ENCODE measurements around the gene NUP210. TPM values are rescaled to one million over a fixed set of nuclear protein-coding genes. Genes with fewer than 3 reads are reported as not detected.

The NUP210 gene
- total and polyA plus RNA-seq, 7 donors: under 0.01 to 26.4 (median 2.1) TPM

DNA sequence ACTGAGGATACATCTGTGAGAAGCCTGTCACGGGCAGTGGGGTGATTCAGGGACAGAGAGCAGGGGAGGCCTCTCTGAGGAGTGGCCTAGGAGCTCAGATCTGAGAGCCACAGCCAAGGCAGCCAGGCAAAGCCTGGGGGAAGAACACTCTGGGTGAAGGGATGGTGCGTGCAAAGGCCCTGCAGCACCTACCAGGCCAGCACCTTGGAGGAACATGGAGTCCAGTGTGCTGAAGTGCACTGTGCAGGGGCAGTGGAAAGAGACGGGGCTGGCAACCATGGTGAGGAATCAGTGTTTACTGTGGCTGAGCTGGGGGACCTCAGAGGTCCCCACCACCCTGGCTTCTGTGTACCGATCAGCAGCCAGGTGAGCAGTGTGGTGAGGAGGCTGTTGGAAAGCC, 48.0 kb downstream of the NUP210 start:
- no peak overlapping the region for H3K4me3 ChIP-seq
- DNase-seq: no peak
- H3K27me3 ChIP-seq: no peaks in the 10 kb centered on the region
- no peaks in the 10 kb centered on the region for H3K4me1 ChIP-seq
- TF ChIP-seq, protein P1, sequence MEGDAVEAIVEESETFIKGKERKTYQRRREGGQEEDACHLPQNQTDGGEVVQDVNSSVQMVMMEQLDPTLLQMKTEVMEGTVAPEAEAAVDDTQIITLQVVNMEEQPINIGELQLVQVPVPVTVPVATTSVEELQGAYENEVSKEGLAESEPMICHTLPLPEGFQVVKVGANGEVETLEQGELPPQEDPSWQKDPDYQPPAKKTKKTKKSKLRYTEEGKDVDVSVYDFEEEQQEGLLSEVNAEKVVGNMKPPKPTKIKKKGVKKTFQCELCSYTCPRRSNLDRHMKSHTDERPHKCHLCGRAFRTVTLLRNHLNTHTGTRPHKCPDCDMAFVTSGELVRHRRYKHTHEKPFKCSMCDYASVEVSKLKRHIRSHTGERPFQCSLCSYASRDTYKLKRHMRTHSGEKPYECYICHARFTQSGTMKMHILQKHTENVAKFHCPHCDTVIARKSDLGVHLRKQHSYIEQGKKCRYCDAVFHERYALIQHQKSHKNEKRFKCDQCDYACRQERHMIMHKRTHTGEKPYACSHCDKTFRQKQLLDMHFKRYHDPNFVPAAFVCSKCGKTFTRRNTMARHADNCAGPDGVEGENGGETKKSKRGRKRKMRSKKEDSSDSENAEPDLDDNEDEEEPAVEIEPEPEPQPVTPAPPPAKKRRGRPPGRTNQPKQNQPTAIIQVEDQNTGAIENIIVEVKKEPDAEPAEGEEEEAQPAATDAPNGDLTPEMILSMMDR (IDR thresholded peaks at IDR 0.05): no peak
- TF ChIP-seq POLR2AphosphoS5 (IDR thresholded peaks at IDR 0.05): no peak
- TF ChIP-seq POLR2A (IDR thresholded peaks at IDR 0.05): no peak
- no peak for TF ChIP-seq EP300 (IDR thresholded peaks at IDR 0.05)
- whole genome bisulfite sequencing, 2 donors: 81 to 92% methylated on average over 4 of the region's 4 CpGs
- intact Hi-C loops (cut with DNase I): no loop called here
- H3K9me3 ChIP-seq: no peaks in the 10 kb centered on the region
- H3K27ac ChIP-seq: no peak overlapping the region
- H3K36me3 ChIP-seq: peaks cover 0 to 35% (median 0%) of the 10 kb centered on the region in 4 donors

DNA sequence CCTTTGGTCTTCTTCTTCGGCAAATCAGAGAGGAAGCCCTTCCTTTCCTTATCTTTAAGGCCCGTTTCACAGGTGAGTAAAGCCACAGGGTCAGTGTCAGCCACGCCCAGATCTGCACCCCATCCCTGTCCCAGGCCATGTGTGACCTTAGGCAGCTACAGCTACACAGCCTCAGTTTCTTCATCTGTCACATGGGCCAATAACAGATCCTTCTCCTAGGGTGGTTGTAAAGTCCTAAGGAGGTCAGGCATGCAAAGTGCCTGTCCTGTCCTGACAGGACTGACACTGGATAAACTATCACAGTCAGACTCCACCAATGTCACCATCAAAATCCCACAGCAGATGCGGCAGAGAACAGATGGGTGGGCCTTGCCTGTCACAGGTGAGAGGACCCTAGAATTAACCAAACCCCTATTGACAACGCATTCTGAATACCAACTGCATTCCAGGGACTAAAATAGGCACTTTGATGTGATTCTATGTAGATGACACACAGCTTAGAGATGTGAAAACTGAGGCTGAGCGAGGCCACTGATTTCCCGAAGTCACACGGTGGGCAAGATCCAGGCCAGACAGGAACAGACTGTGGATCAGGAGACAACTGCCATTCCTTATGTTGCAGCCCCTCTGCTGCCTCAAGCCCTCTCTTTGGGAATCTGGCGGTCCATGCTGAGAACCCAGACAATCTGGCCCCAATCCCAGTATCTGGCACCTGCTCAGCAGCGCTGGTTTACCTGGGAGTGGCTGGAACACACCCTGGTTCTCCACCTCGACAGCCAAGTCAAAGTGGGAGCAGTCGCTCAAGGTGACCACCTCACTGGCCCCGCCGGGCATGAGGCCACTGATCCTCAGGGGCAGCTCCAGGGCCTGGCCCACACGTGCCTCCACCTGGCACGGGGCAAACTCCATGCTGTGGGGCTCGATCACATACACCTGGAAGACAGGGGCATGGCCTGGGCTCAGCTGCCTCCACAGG, 48.7 kb downstream of the NUP210 start:
- WGBS, 2 donors: 56 to 88% methylated on average over 17 of the region's 17 CpGs

DNA sequence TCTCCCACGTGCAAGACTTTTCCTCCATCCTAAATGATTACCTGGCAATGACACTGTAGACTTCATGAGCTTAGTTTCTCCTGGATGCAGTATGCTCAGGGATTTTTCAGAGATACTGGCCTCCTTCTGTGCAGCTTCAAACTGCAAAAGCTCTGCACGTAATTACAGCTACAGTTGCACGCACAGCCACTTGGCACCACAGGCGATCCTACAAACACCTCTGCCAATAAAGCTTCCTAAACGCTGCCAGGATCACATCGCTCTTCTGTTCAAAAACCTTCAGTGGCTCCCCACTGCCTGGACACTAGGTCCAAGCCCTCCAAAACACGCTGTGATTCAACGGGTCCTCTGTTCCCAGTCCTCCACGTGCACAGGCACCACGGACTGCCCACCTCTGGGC, 49.5 kb downstream of the NUP210 start:
- peaks cover 0 to 33% (median 0%) of the 10 kb centered on the region in 4 donors for H3K36me3 ChIP-seq
- H3K4me1 ChIP-seq: no peaks in the 10 kb centered on the region
- intact Hi-C loops (cut with DNase I): no loop called here
- no peaks in the 10 kb centered on the region for H3K9me3 ChIP-seq
- no peak overlapping the region for H3K4me3 ChIP-seq
- TF ChIP-seq EP300 (IDR thresholded peaks at IDR 0.05): no peak
- TF ChIP-seq POLR2AphosphoS5 (IDR thresholded peaks at IDR 0.05): no peak
- no peak for TF ChIP-seq POLR2A (IDR thresholded peaks at IDR 0.05)
- TF ChIP-seq, protein P1 (IDR thresholded peaks at IDR 0.05): no peak
- 89 to 90% methylated on average over 10 of the region's 10 CpGs for WGBS, 2 donors
- DNase-seq: no peak
- H3K27me3 ChIP-seq: no peaks in the 10 kb centered on the region
- no peak overlapping the region for H3K27ac ChIP-seq

More for the DNA sequence above, 48.7 kb downstream of the NUP210 start:
- no peak overlapping the region for H3K4me3 ChIP-seq
- no peak for TF ChIP-seq POLR2A (IDR thresholded peaks at IDR 0.05)
- no peak for TF ChIP-seq EP300 (IDR thresholded peaks at IDR 0.05)
- peaks cover 0 to 35% (median 0%) of the 10 kb centered on the region in 4 donors for H3K36me3 ChIP-seq
- no peak overlapping the region for H3K27ac ChIP-seq
- no peak for DNase-seq
- no peaks in the 10 kb centered on the region for H3K9me3 ChIP-seq
- H3K4me1 ChIP-seq: no peaks in the 10 kb centered on the region
- no peaks in the 10 kb centered on the region for H3K27me3 ChIP-seq
- intact Hi-C loops (cut with DNase I): no loop called here

DNA sequence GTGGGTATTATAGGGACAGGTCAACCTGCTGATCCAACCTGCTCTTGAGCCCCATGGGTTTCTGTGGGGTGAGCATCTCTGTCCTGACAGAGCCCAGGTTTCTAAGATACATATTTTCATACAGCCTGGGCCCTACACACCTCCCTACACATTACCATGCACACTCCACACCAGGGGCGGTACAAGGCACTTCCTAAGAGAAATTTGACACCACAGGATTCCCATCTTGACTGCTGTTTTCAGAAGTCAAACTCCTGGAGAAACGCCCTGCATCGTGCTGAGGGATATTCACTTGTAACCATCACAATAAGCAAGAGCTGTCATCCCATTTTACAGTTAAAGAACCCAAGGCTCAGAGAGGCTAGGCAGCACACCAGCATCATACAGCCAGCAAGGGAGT, 50.1 kb downstream of the NUP210 start:
- intact Hi-C loops (cut with DNase I): no loop called here
- Histone ChIP-seq H3K4me3 (no peak overlapping the region), H3K9me3 (no peaks in the 10 kb centered on the region), H3K4me1 (no peaks in the 10 kb centered on the region), H3K36me3 (peaks cover 0 to 38% (median 0%) of the 10 kb centered on the region in 4 donors), H3K27me3 (no peaks in the 10 kb centered on the region), H3K27ac (no peak overlapping the region)
- DNase-seq: no peak
- no peak for TF ChIP-seq EP300 (IDR thresholded peaks at IDR 0.05)
- TF ChIP-seq POLR2A (IDR thresholded peaks at IDR 0.05): no peak
- TF ChIP-seq POLR2AphosphoS5 (IDR thresholded peaks at IDR 0.05): no peak
- TF ChIP-seq, protein P1 (IDR thresholded peaks at IDR 0.05): no peak
- 76 to 88% methylated on average over 3 of the region's 3 CpGs for WGBS, 2 donors

DNA sequence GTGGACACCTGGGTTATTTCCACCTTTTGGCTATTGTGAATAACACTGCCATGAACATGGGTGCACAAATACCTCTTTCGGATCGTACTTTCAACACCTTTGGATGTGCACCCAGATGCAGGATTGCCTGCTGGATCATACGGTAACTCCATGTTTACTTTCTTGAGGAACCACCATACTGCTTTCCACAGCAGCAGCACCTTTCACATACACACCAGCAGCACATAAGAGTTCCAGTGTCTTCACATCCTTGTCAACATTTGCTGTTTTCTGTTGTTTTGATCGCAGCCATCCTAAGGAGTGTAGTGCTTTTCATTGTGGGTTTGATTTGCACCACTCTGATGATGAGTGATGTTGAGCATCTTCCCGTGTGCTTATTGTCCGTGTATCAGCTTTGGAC, 51.3 kb downstream of the NUP210 start:
- WGBS, 2 donors: 96 to 97% methylated on average over 6 of the region's 6 CpGs
- TF ChIP-seq, protein P1 (IDR thresholded peaks at IDR 0.05): no peak
- TF ChIP-seq EP300 (IDR thresholded peaks at IDR 0.05) (no peak), POLR2A (IDR thresholded peaks at IDR 0.05) (no peak), POLR2AphosphoS5 (IDR thresholded peaks at IDR 0.05) (no peak)
- no peaks in the 10 kb centered on the region for H3K27me3 ChIP-seq
- intact Hi-C loops (cut with DNase I): no loop called here
- H3K4me1 ChIP-seq: no peaks in the 10 kb centered on the region
- no peak overlapping the region for H3K27ac ChIP-seq
- DNase-seq: no peak
- no peak overlapping the region for H3K4me3 ChIP-seq
- peaks cover 0 to 28% (median 0%) of the 10 kb centered on the region in 4 donors for H3K36me3 ChIP-seq
- H3K9me3 ChIP-seq: no peaks in the 10 kb centered on the region
